HepG2 (cell line): ENCODE data around the gene JOSD1. TPM values are rescaled to one million over a fixed set of nuclear protein-coding genes. Genes with fewer than 3 reads are reported as not detected.

Source experiments
- ATF4 ChIP-seq, 2 experiments: fragments of 450-650 bp in 1 of 2; sonication (generic) in 1 of 2; formaldehyde crosslinking; IDR thresholded peaks; 2 replicates each; pipeline versions ENCODE4 v1.5.0 to v1.8.0; 2020 to 2022; ENCODE audit warnings: mild to moderate bottlenecking in 1 of 2, missing genetic modification reagents in 1 of 2
- EZH2 ChIP-seq: conservative IDR thresholded peaks from 2 replicates; pipeline ENCODE4 v1.6.1; 2012; ENCODE audit warnings: mild to moderate bottlenecking, low read depth, low read length, moderate library complexity
- KLF6 ChIP-seq: IDR thresholded peaks from 2 replicates; pipeline ENCODE4 v1.8.0; 2016; ENCODE audit warnings: missing biosample characterization, missing genetic modification reagents
- SNAPC4 ChIP-seq: sonication (generic); formaldehyde crosslinking; IDR thresholded peaks from 2 replicates; pipeline ENCODE4 v1.4.0; 2020; ENCODE audit warnings: mild to moderate bottlenecking, missing genetic modification reagents
- ZNF720 ChIP-seq: sonication (generic); formaldehyde crosslinking; IDR thresholded peaks from 2 replicates; pipeline ENCODE4 v1.4.0; 2020; ENCODE audit warnings: missing genetic modification reagents
- ZNF749 ChIP-seq: sonication (generic); formaldehyde crosslinking; IDR thresholded peaks from 2 replicates; pipeline ENCODE4 v1.8.0; 2022; ENCODE audit warnings: mild to moderate bottlenecking, missing genetic modification reagents, moderate library complexity, borderline replicate concordance
- ZNF75D ChIP-seq: sonication (generic); formaldehyde crosslinking; IDR thresholded peaks from 2 replicates; pipeline ENCODE4 v1.8.1; 2023; ENCODE audit warnings: missing genetic modification reagents, mild to moderate bottlenecking, borderline replicate concordance
- ZSCAN9 ChIP-seq: IDR thresholded peaks from 2 replicates; pipeline ENCODE4 v1.6.1; 2016; ENCODE audit warnings: borderline replicate concordance
- polyA plus RNA-seq, 8 experiments: library from polyadenylated mRNA; depleted of rRNA in 3 of 8; stranded (reverse) in 7 of 8; unstranded in 1 of 8; fragments of >200 nt; fragmentation: Illumina TruSeq in 4 of 8; extraction: Trizol in 4 of 8; gene quantifications; 2 replicates each; pipeline versions ENCODE4 v1.2.1 to v1.2.3, GENCODE V29; 2011 to 2016; ENCODE audit warnings: low read depth in 4 of 8, missing spikeins in 1 of 8, mixed read lengths in 1 of 8; ENCODE audit not compliant: insufficient read depth in 1 of 8
- total RNA-seq, 5 experiments: library from RNA; depleted of rRNA; stranded (reverse); fragments of >200 nt; fragmentation: Illumina TruSeq; extraction: Trizol; gene quantifications; 2 replicates each; pipeline ENCODE4 v1.2.3, GENCODE V29; 2016; ENCODE audit warnings: low read depth in 1 of 5
- TF ChIP-seq, protein P1 (sequence below): sonication (generic); formaldehyde crosslinking; IDR thresholded peaks from 2 replicates; pipeline ENCODE4 v1.4.0; 2020; ENCODE audit warnings: missing genetic modification reagents
- TF ChIP-seq, protein P2 (sequence below): sonication (generic); formaldehyde crosslinking; IDR thresholded peaks from 2 replicates; pipeline ENCODE4 v1.4.0; 2020; ENCODE audit warnings: missing genetic modification reagents, borderline replicate concordance

The JOSD1 gene
- total and polyA plus RNA-seq, 2 of the 13 experiments (the other 11 are each of a cell fraction or from before 2014, with no cell fraction given), result 31.7 to 38.4 TPM

- TF ChIP-seq, protein P1, sequence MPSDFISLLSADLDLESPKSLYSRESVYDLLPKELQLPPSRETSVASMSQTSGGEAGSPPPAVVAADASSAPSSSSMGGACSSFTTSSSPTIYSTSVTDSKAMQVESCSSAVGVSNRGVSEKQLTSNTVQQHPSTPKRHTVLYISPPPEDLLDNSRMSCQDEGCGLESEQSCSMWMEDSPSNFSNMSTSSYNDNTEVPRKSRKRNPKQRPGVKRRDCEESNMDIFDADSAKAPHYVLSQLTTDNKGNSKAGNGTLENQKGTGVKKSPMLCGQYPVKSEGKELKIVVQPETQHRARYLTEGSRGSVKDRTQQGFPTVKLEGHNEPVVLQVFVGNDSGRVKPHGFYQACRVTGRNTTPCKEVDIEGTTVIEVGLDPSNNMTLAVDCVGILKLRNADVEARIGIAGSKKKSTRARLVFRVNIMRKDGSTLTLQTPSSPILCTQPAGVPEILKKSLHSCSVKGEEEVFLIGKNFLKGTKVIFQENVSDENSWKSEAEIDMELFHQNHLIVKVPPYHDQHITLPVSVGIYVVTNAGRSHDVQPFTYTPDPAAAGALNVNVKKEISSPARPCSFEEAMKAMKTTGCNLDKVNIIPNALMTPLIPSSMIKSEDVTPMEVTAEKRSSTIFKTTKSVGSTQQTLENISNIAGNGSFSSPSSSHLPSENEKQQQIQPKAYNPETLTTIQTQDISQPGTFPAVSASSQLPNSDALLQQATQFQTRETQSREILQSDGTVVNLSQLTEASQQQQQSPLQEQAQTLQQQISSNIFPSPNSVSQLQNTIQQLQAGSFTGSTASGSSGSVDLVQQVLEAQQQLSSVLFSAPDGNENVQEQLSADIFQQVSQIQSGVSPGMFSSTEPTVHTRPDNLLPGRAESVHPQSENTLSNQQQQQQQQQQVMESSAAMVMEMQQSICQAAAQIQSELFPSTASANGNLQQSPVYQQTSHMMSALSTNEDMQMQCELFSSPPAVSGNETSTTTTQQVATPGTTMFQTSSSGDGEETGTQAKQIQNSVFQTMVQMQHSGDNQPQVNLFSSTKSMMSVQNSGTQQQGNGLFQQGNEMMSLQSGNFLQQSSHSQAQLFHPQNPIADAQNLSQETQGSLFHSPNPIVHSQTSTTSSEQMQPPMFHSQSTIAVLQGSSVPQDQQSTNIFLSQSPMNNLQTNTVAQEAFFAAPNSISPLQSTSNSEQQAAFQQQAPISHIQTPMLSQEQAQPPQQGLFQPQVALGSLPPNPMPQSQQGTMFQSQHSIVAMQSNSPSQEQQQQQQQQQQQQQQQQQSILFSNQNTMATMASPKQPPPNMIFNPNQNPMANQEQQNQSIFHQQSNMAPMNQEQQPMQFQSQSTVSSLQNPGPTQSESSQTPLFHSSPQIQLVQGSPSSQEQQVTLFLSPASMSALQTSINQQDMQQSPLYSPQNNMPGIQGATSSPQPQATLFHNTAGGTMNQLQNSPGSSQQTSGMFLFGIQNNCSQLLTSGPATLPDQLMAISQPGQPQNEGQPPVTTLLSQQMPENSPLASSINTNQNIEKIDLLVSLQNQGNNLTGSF (CRISPR knock-in tag), result no peak
- TF ChIP-seq ZSCAN9 (CRISPR knock-in tag) (no peak), ZNF720 (CRISPR knock-in tag) (no peak), ZNF75D (no peak), ATF4 (CRISPR knock-in tag; IDR thresholded peaks at IDR 0.05) (no peak), EZH2 (no peak), KLF6 (CRISPR knock-in tag) (no peak), SNAPC4 (no peak), ZNF749 (CRISPR knock-in tag) (no peak)
- TF ChIP-seq, protein P2, sequence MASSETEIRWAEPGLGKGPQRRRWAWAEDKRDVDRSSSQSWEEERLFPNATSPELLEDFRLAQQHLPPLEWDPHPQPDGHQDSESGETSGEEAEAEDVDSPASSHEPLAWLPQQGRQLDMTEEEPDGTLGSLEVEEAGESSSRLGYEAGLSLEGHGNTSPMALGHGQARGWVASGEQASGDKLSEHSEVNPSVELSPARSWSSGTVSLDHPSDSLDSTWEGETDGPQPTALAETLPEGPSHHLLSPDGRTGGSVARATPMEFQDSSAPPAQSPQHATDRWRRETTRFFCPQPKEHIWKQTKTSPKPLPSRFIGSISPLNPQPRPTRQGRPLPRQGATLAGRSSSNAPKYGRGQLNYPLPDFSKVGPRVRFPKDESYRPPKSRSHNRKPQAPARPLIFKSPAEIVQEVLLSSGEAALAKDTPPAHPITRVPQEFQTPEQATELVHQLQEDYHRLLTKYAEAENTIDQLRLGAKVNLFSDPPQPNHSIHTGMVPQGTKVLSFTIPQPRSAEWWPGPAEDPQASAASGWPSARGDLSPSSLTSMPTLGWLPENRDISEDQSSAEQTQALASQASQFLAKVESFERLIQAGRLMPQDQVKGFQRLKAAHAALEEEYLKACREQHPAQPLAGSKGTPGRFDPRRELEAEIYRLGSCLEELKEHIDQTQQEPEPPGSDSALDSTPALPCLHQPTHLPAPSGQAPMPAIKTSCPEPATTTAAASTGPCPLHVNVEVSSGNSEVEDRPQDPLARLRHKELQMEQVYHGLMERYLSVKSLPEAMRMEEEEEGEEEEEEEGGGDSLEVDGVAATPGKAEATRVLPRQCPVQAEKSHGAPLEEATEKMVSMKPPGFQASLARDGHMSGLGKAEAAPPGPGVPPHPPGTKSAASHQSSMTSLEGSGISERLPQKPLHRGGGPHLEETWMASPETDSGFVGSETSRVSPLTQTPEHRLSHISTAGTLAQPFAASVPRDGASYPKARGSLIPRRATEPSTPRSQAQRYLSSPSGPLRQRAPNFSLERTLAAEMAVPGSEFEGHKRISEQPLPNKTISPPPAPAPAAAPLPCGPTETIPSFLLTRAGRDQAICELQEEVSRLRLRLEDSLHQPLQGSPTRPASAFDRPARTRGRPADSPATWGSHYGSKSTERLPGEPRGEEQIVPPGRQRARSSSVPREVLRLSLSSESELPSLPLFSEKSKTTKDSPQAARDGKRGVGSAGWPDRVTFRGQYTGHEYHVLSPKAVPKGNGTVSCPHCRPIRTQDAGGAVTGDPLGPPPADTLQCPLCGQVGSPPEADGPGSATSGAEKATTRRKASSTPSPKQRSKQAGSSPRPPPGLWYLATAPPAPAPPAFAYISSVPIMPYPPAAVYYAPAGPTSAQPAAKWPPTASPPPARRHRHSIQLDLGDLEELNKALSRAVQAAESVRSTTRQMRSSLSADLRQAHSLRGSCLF (CRISPR knock-in tag), result no peak
These were observed 5.6 kb upstream of the JOSD1 start (continued) for GRCh38 chr22:38706101-38706900.
